PC-3 (cell line): ENCODE data around the gene ACTN4. TPM values are rescaled to one million over a fixed set of nuclear protein-coding genes. Genes with fewer than 3 reads are reported as not detected.
A peak's percentile ranks its signal among the peaks of the same experiment; 100 is the strongest.

Experiments
- ATAC-seq: fragments of 200-7000 bp; cut with Tn5 transposase; 2 replicates; pipeline ENCODE4 v1.9.1; 2020; ENCODE audit warnings: mild to moderate bottlenecking, moderate library complexity
- BruUV-seq: library from RNA; stranded (reverse); fragments of 400-500 nt; replicated peaks from 2 replicates; lab custom pipeline; 2021; lab: Mats Ljungman, UMichigan
- CTCF ChIA-PET: fragments of 300-600 bp; sonication (Branson Sonifier 250); formaldehyde crosslinking; loops from one replicate; lab custom pipeline; 2022; ENCODE audit warnings: antibody characterized with exemption; lab: Charles Lee
- POLR2A ChIA-PET: fragments of 300-600 bp; sonication (Branson Sonifier 250); formaldehyde crosslinking; loops from one replicate; lab custom pipeline; 2022; ENCODE audit warnings: antibody characterized with exemption; ENCODE audit not compliant: unreplicated experiment; lab: Charles Lee
- DNase-seq: peaks from one replicate; pipeline ENCODE4 v3.0.0-alpha.2; 2015
- H2AFZ ChIP-seq: fragments of 300-600 bp; sonication (generic); 2 replicates; pipeline ENCODE4 v1.6.0; 2016; ENCODE audit warnings: antibody characterized with exemption, low read length
- H3F3A ChIP-seq: fragments of 300-600 bp; sonication (generic); one replicate; pipeline ENCODE4 v1.6.0; 2017; ENCODE audit warnings: antibody characterized with exemption, low read length, control low read depth, mild to moderate bottlenecking; ENCODE audit not compliant: unreplicated experiment
- H3K27ac ChIP-seq: fragments of 300-600 bp; sonication (generic); 2 replicates; pipeline ENCODE4 v1.5.1; 2016; ENCODE audit warnings: mild to moderate bottlenecking, low read length
- H3K27me3 ChIP-seq: fragments of 300-600 bp; sonication (generic); 2 replicates; pipeline ENCODE4 v1.6.1; 2016; ENCODE audit warnings: low read length, mixed read lengths
- H3K36me3 ChIP-seq: fragments of 300-600 bp; sonication (generic); 2 replicates; pipeline ENCODE4 v1.6.1; 2016; ENCODE audit warnings: low read depth, mixed run types, low read length, mixed read lengths
- H3K4me1 ChIP-seq: fragments of 300-600 bp; sonication (generic); 2 replicates; pipeline ENCODE4 v1.5.1; 2016; ENCODE audit warnings: low read length; ENCODE audit not compliant: insufficient read depth
- H3K4me2 ChIP-seq: fragments of 300-600 bp; sonication (generic); 2 replicates; pipeline ENCODE4 v1.6.0; 2016; ENCODE audit warnings: low read length
- H3K4me3 ChIP-seq: fragments of 300-600 bp; sonication (generic); 2 replicates; pipeline ENCODE4 v1.5.1; 2016; ENCODE audit warnings: mild to moderate bottlenecking, low read length, mixed read lengths
- H3K79me2 ChIP-seq: fragments of 300-600 bp; sonication (generic); 2 replicates; pipeline ENCODE4 v1.6.1; 2017; ENCODE audit warnings: low read length, mixed read lengths
- H3K9ac ChIP-seq: fragments of 300-600 bp; sonication (generic); 2 replicates; pipeline ENCODE4 v1.6.0; 2016; ENCODE audit warnings: mild to moderate bottlenecking, low read length
- H3K9me2 ChIP-seq: fragments of 300-600 bp; sonication (generic); replicated peaks from 2 replicates; pipeline ENCODE4 v1.6.1; 2016; ENCODE audit warnings: mixed run types, low read length, mixed read lengths
- H3K9me3 ChIP-seq: fragments of 300-600 bp; sonication (generic); 2 replicates; pipeline ENCODE4 v1.6.1; 2016; ENCODE audit warnings: low read length, mixed read lengths
- H4K20me1 ChIP-seq: fragments of 300-600 bp; sonication (generic); 2 replicates; pipeline ENCODE4 v1.6.1; 2016; ENCODE audit warnings: low read length, mixed read lengths
- CTCF ChIP-seq: fragments of 300-600 bp; sonication (generic); conservative IDR thresholded peaks from 2 replicates; pipeline ENCODE4 v1.5.1; 2017; ENCODE audit warnings: antibody characterized with exemption, low read depth, mild to moderate bottlenecking, low read length
- EZH2 ChIP-seq: fragments of 300-600 bp; sonication (generic); IDR thresholded peaks from one replicate; pipeline ENCODE4 v1.6.1; 2017; ENCODE audit warnings: antibody characterized with exemption, mild to moderate bottlenecking, low read length; ENCODE audit not compliant: unreplicated experiment
- EZH2phosphoT487 ChIP-seq: fragments of 300-600 bp; sonication (generic); IDR thresholded peaks from 2 replicates; pipeline ENCODE4 v1.6.1; 2018; ENCODE audit warnings: mild to moderate bottlenecking, antibody characterized with exemption, low read length, borderline replicate concordance
- intact Hi-C: fragments of 100-400 bp; cut with micrococcal nuclease; formaldehyde crosslinking; loops from 2 replicates; pipeline ENCODE4 v1.9.0; 2023
- total RNA-seq: library from RNA; depleted of rRNA; stranded (reverse); fragments of >200 nt; gene quantifications from 2 replicates; pipeline ENCODE4 v1.2.3, GENCODE V29; 2014

ACTN4 gene
- total RNA-seq, 1 experiment from 2014 or later: 397 TPM

GRCh38 chr19:38729653-38730469 lies 82.4 kb downstream of the ACTN4 start:
- no peaks in the 10 kb centered on the region for H3K79me2 ChIP-seq
- ChIA-PET POLR2A (no interaction called here), CTCF (no interaction called here)
- DNase-seq (peak; percentile 53), ATAC-seq (peak; percentile 46)
- H3F3A ChIP-seq: peaks cover 4% of the 10 kb centered on the region
- H3K4me2 ChIP-seq: no peak overlapping the region
- H3K27me3 ChIP-seq: no peaks in the 10 kb centered on the region
- no peak overlapping the region for H3K27ac ChIP-seq
- intact Hi-C loops: loop anchor here (5.0 kb wide), 1 partner anchor 107 kb away; no protein-coding TSS in a partner anchor
- no peak overlapping the region for H3K4me3 ChIP-seq
- peaks cover 31% of the 10 kb centered on the region for H3K36me3 ChIP-seq
- peaks cover 12% of the 10 kb centered on the region for H3K4me1 ChIP-seq
- BruUV-seq: TSS peak; percentile 56
- TF ChIP-seq CTCF: peak; percentile 74
- no peak for TF ChIP-seq EZH2phosphoT487
- no peak overlapping the region for H3K9ac ChIP-seq
- no peaks in the 10 kb centered on the region for H3K9me2 ChIP-seq
- H3K9me3 ChIP-seq: no peaks in the 10 kb centered on the region
- H4K20me1 ChIP-seq: no peaks in the 10 kb centered on the region
- H2AFZ ChIP-seq: no peak overlapping the region

GRCh38 chr19:38730470-38730730 lies 83.0 kb downstream of the ACTN4 start:
- no peak overlapping the region for H3K4me3 ChIP-seq
- intact Hi-C loops: loop anchor here (5.0 kb wide), 1 partner anchor 107 kb away; no protein-coding TSS in a partner anchor
- ChIA-PET POLR2A (no interaction called here), CTCF (no interaction called here)
- peaks cover 16% of the 10 kb centered on the region for H3K4me1 ChIP-seq
- TF ChIP-seq EZH2 (no peak), CTCF (no peak), EZH2phosphoT487 (no peak)
- no peaks in the 10 kb centered on the region for H3K27me3 ChIP-seq
- ATAC-seq (no peak), DNase-seq (no peak)
- H2AFZ ChIP-seq: no peak overlapping the region
- H3K9ac ChIP-seq: no peak overlapping the region
- no peak overlapping the region for H3K4me2 ChIP-seq
- no peaks in the 10 kb centered on the region for H4K20me1 ChIP-seq
- BruUV-seq: no TSS peak
- H3K9me2 ChIP-seq: no peaks in the 10 kb centered on the region
- H3K27ac ChIP-seq: no peak overlapping the region
- peaks cover 25% of the 10 kb centered on the region for H3K36me3 ChIP-seq
- peaks cover 6% of the 10 kb centered on the region for H3F3A ChIP-seq
- H3K79me2 ChIP-seq: no peaks in the 10 kb centered on the region
- no peaks in the 10 kb centered on the region for H3K9me3 ChIP-seq
